ENCODE data around the gene PLEKHA5. TPM values are rescaled to one million over a fixed set of nuclear protein-coding genes. Genes with fewer than 3 reads are reported as not detected.

PLEKHA5 gene
- total and polyA plus RNA-seq, 11 donors, result 18.1 to 72.2 (median 58.2) TPM

DNA sequence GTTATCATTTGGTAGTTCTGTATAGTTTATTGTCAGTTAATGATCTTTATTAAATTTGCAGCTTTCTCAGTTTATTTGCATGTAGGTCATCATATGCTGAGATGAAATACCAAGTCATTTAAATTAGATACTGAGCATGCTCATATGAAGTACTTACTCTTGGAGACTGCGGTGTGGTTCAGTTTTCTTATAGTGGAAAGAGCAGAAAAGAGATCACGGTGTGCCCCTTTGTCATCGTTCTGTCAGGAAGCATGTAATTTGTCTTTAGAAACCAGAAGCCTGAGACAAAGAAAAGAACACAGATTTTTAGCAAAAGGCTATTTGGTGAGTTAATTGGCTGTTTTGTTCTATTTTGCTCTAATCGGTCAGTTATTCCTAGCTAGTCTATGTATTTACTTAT, 75.6 kb downstream of the PLEKHA5 start:
- Histone ChIP-seq H3K4me1 (peaks cover 0 to 28% (median 5%) of the 10 kb centered on the region in 12 donors), H3K9me3 (peaks cover 0 to 10% (median 0%) of the 10 kb centered on the region in 12 donors), H3K27me3 (no peaks in the 10 kb centered on the region), H3K36me3 (peaks cover 0 to 2% (median 0%) of the 10 kb centered on the region in 9 donors), H3K27ac (no peak overlapping the region), H3K4me3 (no peak overlapping the region)
- WGBS, 4 donors, result 73 to 80% (median 76%) methylated on average over 4 of the region's 4 CpGs
- ATAC-seq (no peak), DNase-seq (no peak)
- TF ChIP-seq POLR2A (IDR thresholded peaks at IDR 0.05), result no peak
- TF ChIP-seq, protein P1, sequence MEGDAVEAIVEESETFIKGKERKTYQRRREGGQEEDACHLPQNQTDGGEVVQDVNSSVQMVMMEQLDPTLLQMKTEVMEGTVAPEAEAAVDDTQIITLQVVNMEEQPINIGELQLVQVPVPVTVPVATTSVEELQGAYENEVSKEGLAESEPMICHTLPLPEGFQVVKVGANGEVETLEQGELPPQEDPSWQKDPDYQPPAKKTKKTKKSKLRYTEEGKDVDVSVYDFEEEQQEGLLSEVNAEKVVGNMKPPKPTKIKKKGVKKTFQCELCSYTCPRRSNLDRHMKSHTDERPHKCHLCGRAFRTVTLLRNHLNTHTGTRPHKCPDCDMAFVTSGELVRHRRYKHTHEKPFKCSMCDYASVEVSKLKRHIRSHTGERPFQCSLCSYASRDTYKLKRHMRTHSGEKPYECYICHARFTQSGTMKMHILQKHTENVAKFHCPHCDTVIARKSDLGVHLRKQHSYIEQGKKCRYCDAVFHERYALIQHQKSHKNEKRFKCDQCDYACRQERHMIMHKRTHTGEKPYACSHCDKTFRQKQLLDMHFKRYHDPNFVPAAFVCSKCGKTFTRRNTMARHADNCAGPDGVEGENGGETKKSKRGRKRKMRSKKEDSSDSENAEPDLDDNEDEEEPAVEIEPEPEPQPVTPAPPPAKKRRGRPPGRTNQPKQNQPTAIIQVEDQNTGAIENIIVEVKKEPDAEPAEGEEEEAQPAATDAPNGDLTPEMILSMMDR (IDR thresholded peaks at IDR 0.05), result no peak
- intact Hi-C loops (cut with DNase I), result loop anchor here in 1 of 10 donors (10.0 kb wide), 1 partner anchor 650 kb away; no protein-coding TSS in a partner anchor

DNA sequence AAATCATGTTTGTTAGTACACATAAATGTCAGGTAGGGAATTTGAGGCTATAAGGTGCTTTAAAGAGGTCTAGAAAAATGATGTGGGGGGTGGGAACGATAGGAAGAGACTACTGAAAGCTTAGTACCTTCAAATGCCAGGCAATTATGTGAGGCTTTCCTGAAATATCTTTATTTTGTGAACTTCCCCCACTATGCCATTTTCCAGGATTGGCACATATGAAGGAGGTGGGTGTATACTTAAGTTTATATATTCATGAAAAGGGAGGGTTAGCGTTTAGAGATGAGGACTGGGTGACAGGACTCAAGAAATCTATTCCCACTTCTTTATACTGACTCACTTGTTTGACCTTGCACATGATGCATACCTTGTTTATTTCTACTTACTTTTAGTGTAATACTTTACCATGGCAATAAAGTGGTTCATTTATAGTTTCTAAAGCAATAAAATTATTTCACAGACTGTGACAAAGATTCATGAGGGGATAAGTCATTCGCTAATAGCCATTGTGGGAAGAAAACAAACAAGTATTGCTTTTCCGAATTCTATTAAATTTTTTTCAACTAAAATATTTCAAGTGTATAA, 77.1 kb downstream of the PLEKHA5 start:
- H3K4me1 ChIP-seq, result peaks cover 0 to 20% (median 3%) of the 10 kb centered on the region in 12 donors
- peaks cover 0 to 2% (median 0%) of the 10 kb centered on the region in 9 donors for H3K36me3 ChIP-seq
- DNase-seq (no peak), ATAC-seq (no peak)
- no peaks in the 10 kb centered on the region for H3K27me3 ChIP-seq
- intact Hi-C loops (cut with DNase I), result loop anchor here in 1 of 10 donors (10.0 kb wide), 1 partner anchor 652 kb away; no protein-coding TSS in a partner anchor
- 88 to 94% (median 89%) methylated on average over 4 of the region's 4 CpGs for WGBS, 4 donors
- no peak overlapping the region for H3K27ac ChIP-seq
- peaks cover 0 to 17% (median 0%) of the 10 kb centered on the region in 12 donors for H3K9me3 ChIP-seq
- TF ChIP-seq, protein P1 (IDR thresholded peaks at IDR 0.05), result no peak
- no peak for TF ChIP-seq POLR2A (IDR thresholded peaks at IDR 0.05)
- no peak overlapping the region for H3K4me3 ChIP-seq

DNA sequence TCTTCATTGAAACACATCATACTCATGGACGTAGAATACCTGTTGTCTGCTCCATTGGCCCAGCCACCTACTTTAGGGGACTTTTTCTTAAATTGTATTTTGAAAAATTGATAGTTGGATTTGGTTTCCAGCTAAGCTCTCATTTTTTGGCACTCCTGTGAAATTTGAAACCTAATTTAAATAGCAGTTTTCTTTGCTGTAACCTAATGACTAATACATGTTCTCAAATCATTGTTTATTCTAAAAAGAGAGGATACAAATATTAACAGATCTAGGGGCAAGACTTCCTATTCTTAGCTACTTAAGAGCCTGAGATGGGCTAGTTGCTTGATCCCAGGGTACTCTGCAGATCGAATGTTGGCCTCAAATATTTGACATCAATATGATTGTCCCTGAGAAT, 78.9 kb downstream of the PLEKHA5 start:
- no peak for TF ChIP-seq POLR2A (IDR thresholded peaks at IDR 0.05)
- TF ChIP-seq, protein P1 (IDR thresholded peaks at IDR 0.05), result no peak
- no peak for ATAC-seq
- Histone ChIP-seq H3K27ac (no peak overlapping the region), H3K36me3 (peaks cover 0 to 2% (median 0%) of the 10 kb centered on the region in 9 donors), H3K4me1 (peaks cover 0 to 17% (median 4%) of the 10 kb centered on the region in 12 donors), H3K9me3 (peaks cover 0 to 17% (median 0%) of the 10 kb centered on the region in 12 donors), H3K27me3 (no peaks in the 10 kb centered on the region), H3K4me3 (no peak overlapping the region)
- DNase-seq, result no peak
- 42 to 79% (median 43%) methylated on average over 2 of the region's 2 CpGs for WGBS, 4 donors
- intact Hi-C loops (cut with DNase I), result loop anchor here in 1 of 10 donors (10.0 kb wide), 1 partner anchor 654 kb away; no protein-coding TSS in a partner anchor

DNA sequence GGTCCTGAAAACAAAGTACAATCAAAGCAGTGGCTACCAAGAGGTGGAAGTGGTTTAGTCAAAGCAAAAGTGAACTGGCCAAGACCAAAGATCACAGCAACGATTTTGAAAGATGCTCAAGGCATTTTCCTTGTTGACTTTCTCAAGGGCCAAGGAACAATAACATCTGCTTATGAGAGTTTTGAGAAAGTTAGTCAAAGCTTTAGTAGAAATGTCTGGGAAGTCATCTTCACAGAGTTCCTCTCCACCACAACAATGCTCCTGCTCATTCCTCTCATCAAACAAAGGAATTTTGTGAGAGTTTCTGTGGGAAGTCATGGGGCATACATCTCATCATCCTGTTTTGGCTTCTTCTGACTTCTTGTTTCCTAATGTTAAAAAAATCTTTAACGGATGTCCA, 80.1 kb downstream of the PLEKHA5 start:
- intact Hi-C loops (cut with DNase I), result loop anchor here in 1 of 10 donors (10.0 kb wide), 1 partner anchor 655 kb away; no protein-coding TSS in a partner anchor
- Histone ChIP-seq H3K27me3 (no peaks in the 10 kb centered on the region), H3K4me3 (no peak overlapping the region), H3K4me1 (peaks cover 0 to 21% (median 5%) of the 10 kb centered on the region in 12 donors), H3K9me3 (peaks cover 0 to 17% (median 0%) of the 10 kb centered on the region in 12 donors), H3K27ac (no peak overlapping the region), H3K36me3 (peaks cover 0 to 2% (median 0%) of the 10 kb centered on the region in 9 donors)
- 85 to 94% (median 90%) methylated on average over 2 of the region's 2 CpGs for whole genome bisulfite sequencing, 4 donors
- no peak for TF ChIP-seq POLR2A (IDR thresholded peaks at IDR 0.05)
- TF ChIP-seq, protein P1 (IDR thresholded peaks at IDR 0.05), result no peak
- no peak for ATAC-seq
- no peak for DNase-seq

Data from heart left ventricle (tissue), 16 donors.